ENCODE measurements around the gene JAZF1. TPM values are rescaled to one million over a fixed set of nuclear protein-coding genes. Genes with fewer than 3 reads are reported as not detected.

Gene JAZF1
- total and polyA plus RNA-seq, 9 donors = 10.4 to 36.0 (median 19.9) TPM

- Histone ChIP-seq H3K36me3 (no peaks in the 10 kb centered on the region), H3K9me3 (no peaks in the 10 kb centered on the region), H3K4me3 (no peak overlapping the region), H3K4me1 (ENCODE audit: insufficient read depth) (no peaks in the 10 kb centered on the region), H3K27ac (no peak overlapping the region), H3K27me3 (no peaks in the 10 kb centered on the region)
- intact Hi-C loops (cut with DNase I) = loop anchor here in 2 of 4 donors (10.0 kb wide), 2 partner anchors 326 to 716 kb away; partner anchors contain the start of gene HOXA13 (in 2 of the 2)
- peak in 2 of 5 donors; percentile 15 to 25 for DNase-seq
- WGBS, 3 donors = 38 to 43% (median 39%) methylated on average over 7 of the region's 7 CpGs
- no peak for TF ChIP-seq EP300 (IDR thresholded peaks at IDR 0.05)
- peak in 1 of 3 donors; percentile 55 for TF ChIP-seq CTCF (IDR thresholded peaks at IDR 0.05)
- TF ChIP-seq POLR2A (IDR thresholded peaks at IDR 0.05) = no peak
Measured at GRCh38 chr7:27921081-27921836, 259.3 kb downstream of the JAZF1 start.

- Histone ChIP-seq H3K9me3 (no peaks in the 10 kb centered on the region), H3K27ac (no peak overlapping the region), H3K27me3 (no peaks in the 10 kb centered on the region), H3K4me1 (ENCODE audit: insufficient read depth) (no peaks in the 10 kb centered on the region), H3K4me3 (no peak overlapping the region), H3K36me3 (no peaks in the 10 kb centered on the region)
- no peak for TF ChIP-seq EP300 (IDR thresholded peaks at IDR 0.05)
- no peak for TF ChIP-seq POLR2A (IDR thresholded peaks at IDR 0.05)
- no peak for TF ChIP-seq CTCF (IDR thresholded peaks at IDR 0.05)
- intact Hi-C loops (cut with DNase I) = loop anchor here in 2 of 4 donors (10.0 kb wide), 2 partner anchors 326 to 716 kb away; partner anchors contain the start of gene HOXA13 (in 2 of the 2)
- no peak for DNase-seq
- WGBS, 3 donors = 70 to 78% (median 74%) methylated on average over 8 of the region's 8 CpGs
Measured at GRCh38 chr7:27920281-27920946, 260.2 kb downstream of the JAZF1 start.

- TF ChIP-seq CTCF (IDR thresholded peaks at IDR 0.05) (no peak), EP300 (IDR thresholded peaks at IDR 0.05) (no peak), POLR2A (IDR thresholded peaks at IDR 0.05) (no peak)
- whole genome bisulfite sequencing, 3 donors = 92 to 100% (median 97%) methylated on average over 1 of the region's 1 CpG
- H3K27me3 ChIP-seq = no peaks in the 10 kb centered on the region
- H3K27ac ChIP-seq = no peak overlapping the region
- no peaks in the 10 kb centered on the region for H3K9me3 ChIP-seq
- H3K36me3 ChIP-seq = no peaks in the 10 kb centered on the region
- H3K4me3 ChIP-seq = no peak overlapping the region
- DNase-seq = no peak
- intact Hi-C loops (cut with DNase I) = no loop called here
- no peaks in the 10 kb centered on the region for H3K4me1 ChIP-seq (ENCODE audit: insufficient read depth)
Measured at GRCh38 chr7:27918503-27918902, 262.1 kb downstream of the JAZF1 start.

GRCh38 chr7:27917774-27918314 is 262.8 kb downstream of the JAZF1 start:
- no peaks in the 10 kb centered on the region for H3K9me3 ChIP-seq
- 92 to 93% (median 92%) methylated on average over 5 of the region's 5 CpGs for WGBS, 3 donors
- H3K27me3 ChIP-seq = no peaks in the 10 kb centered on the region
- H3K4me1 ChIP-seq (ENCODE audit: insufficient read depth) = no peaks in the 10 kb centered on the region
- intact Hi-C loops (cut with DNase I) = no loop called here
- H3K4me3 ChIP-seq = no peak overlapping the region
- no peak for TF ChIP-seq EP300 (IDR thresholded peaks at IDR 0.05)
- TF ChIP-seq POLR2A (IDR thresholded peaks at IDR 0.05) = no peak
- no peak for TF ChIP-seq CTCF (IDR thresholded peaks at IDR 0.05)
- no peak overlapping the region for H3K27ac ChIP-seq
- no peaks in the 10 kb centered on the region for H3K36me3 ChIP-seq
- DNase-seq = no peak
